Coronary artery (tissue), 2 donors: Measurements from ENCODE around the gene TPSG1.
A peak's percentile ranks its signal among the peaks of the same experiment; 100 is the strongest.

Source experiments
- DNase-seq: peaks from one replicate; pipeline ENCODE4 v3.0.0-alpha.2; 2017; ENCODE audit warnings: low spot score
- H3K27ac ChIP-seq, 2 donors: fragments of 200-600 bp; sonication (generic); one replicate each; pipeline ENCODE4 v1.5.1; 2016 to 2019
- H3K4me3 ChIP-seq: fragments of 200-600 bp; sonication (generic); 2 replicates; pipeline ENCODE4 v1.5.1; 2016; ENCODE audit warnings: mild to moderate bottlenecking, moderate library complexity
- TF ChIP-seq, protein P1 (sequence below): fragments of 200-600 bp; sonication (generic); IDR thresholded peaks from one replicate; pipeline ENCODE4 v1.5.1; 2019; ENCODE audit warnings: antibody characterized with exemption

The TPSG1 gene

GRCh38 chr16:1184156-1184868, 40.8 kb downstream of the TPSG1 start:
- DNase-seq = no peak
- peak overlapping the region in 1 of 2 donors; percentile 98 for H3K27ac ChIP-seq

GRCh38 chr16:1182950-1183907, 41.8 kb downstream of the TPSG1 start:
- no peak for DNase-seq
- Histone ChIP-seq H3K4me3 (peak overlapping the region; percentile 63), H3K27ac (peak overlapping the region; percentile 96 to 98)
- TF ChIP-seq, protein P1, sequence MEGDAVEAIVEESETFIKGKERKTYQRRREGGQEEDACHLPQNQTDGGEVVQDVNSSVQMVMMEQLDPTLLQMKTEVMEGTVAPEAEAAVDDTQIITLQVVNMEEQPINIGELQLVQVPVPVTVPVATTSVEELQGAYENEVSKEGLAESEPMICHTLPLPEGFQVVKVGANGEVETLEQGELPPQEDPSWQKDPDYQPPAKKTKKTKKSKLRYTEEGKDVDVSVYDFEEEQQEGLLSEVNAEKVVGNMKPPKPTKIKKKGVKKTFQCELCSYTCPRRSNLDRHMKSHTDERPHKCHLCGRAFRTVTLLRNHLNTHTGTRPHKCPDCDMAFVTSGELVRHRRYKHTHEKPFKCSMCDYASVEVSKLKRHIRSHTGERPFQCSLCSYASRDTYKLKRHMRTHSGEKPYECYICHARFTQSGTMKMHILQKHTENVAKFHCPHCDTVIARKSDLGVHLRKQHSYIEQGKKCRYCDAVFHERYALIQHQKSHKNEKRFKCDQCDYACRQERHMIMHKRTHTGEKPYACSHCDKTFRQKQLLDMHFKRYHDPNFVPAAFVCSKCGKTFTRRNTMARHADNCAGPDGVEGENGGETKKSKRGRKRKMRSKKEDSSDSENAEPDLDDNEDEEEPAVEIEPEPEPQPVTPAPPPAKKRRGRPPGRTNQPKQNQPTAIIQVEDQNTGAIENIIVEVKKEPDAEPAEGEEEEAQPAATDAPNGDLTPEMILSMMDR = no peak

More at GRCh38 chr16:1184156-1184868, 40.8 kb downstream of the TPSG1 start:
- no peak overlapping the region for H3K4me3 ChIP-seq
- TF ChIP-seq, protein P1 = no peak

- TF ChIP-seq, protein P1 = no peak
- DNase-seq = peak; percentile 95
- H3K27ac ChIP-seq = peak overlapping the region; percentile 96 to 98
- peak overlapping the region; percentile 63 for H3K4me3 ChIP-seq
Measured at GRCh38 chr16:1182316-1182671, 42.8 kb downstream of the TPSG1 start.

GRCh38 chr16:1181404-1182315, 43.4 kb downstream of the TPSG1 start:
- TF ChIP-seq, protein P1 = no peak
- DNase-seq = no peak
- Histone ChIP-seq H3K4me3 (peak overlapping the region; percentile 63), H3K27ac (peak overlapping the region; percentile 96 to 98)

DNA sequence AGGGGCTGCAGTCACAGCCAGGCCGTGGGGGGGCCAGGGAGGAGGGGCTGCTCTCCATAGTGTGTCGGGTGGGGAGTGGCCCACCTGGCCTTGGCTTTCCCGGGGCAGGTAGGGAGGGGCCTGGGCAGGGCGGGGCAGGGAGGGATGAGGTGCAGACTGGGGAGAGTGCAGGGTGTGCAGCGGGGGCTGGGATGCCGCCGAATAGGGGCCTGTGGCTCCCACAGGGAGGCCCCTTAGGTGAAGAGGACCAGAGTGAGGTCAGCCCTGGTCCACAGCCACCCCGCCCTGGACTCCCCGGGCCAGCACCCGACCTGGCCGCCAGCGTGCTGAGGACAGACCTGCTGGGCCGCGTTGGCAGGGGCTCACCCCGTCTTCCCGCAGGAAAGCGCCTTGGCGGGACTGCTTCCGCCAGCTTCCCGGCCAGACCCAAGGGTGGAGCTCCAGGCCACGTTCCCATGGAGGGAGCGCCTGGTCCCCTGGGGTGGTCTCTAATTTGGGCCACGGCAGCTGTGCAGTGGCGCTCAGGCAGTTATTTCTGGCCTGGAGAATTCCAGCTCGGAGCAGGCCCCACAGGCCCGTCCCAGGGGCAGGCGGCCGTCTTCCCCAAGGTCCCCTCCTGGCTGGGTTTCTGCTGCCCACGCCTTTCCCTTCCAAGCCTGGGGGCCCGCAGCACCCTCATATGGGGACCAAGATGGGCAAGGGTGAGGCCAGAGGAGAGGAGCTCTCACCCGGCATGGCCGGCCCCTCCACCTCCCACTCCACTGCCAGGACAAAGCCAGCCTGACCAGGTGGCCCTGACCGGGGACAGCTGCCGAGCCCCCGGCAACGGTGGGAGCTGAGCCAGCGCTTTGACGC, 44.3 kb downstream of the TPSG1 start:
- DNase-seq = peak; percentile 94
- TF ChIP-seq, protein P1 = no peak
- peak overlapping the region; percentile 63 for H3K4me3 ChIP-seq
- H3K27ac ChIP-seq = peak overlapping the region; percentile 96 to 98
